ENCODE measurements around the gene PKD1. TPM values are rescaled to one million over a fixed set of nuclear protein-coding genes. Genes with fewer than 3 reads are reported as not detected.

The PKD1 gene
- total RNA-seq, 1 experiment from 2014 or later = 83.5 TPM

DNA sequence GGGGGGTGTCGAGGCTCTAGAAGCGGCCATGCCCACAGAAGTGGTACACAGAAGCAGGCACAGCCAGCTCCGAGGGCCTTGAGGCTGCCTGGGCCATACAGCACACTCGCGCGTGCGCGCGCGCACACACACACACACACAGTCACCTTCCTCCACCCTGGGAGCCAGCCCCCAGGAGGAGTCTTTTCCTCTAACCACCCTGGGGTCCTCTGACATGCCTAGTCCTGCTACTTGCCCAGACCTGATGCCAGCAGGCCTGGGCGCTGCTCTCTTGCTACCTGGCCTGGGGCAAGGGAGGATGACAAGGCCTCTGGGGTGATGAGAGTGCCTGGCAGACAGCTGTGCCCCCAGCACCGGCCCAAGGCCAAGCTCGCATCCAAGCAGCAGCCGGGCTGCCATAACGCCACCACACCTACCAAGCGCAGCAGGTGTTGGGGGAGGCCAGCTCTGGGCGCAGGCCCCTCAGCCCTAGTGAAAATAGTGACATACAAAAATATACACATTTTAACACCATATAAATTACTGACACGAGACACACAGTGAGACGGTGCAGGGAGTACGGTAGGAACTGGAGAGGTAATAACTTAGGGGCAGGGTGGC lies 46.8 kb downstream of the PKD1 start:
- no peak for DNase-seq (ENCODE audit: low read depth)

DNA sequence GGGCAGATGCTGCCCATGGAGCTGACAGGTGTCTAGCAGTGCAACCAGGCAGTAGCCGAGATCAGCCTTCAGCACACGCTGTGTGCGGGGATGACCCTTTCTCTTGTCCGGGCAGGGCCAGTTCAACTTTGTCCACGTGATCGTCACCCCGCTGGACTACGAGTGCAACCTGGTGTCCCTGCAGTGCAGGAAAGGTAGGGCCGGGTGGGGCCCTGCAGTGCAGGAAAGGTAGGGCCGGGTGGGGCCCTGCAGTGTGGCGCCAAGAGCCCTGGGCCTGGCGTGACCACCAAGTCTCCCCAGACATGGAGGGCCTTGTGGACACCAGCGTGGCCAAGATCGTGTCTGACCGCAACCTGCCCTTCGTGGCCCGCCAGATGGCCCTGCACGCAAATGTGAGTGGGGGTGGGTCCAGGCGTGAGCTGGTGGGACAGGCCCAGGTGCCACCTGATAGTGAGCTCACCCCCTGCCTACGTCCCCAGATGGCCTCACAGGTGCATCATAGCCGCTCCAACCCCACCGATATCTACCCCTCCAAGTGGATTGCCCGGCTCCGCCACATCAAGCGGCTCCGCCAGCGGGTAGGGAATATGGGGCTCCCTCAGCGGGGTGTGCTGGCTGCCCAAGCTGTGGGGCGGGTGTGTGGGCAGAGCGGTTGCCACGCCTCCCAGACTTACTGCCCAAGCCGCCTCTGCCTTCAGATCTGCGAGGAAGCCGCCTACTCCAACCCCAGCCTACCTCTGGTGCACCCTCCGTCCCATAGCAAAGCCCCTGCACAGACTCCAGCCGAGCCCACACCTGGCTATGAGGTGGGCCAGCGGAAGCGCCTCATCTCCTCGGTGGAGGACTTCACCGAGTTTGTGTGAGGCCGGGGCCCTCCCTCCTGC lies 47.7 kb downstream of the PKD1 start:
- DNase-seq (ENCODE audit: low read depth) = no peak

DNA sequence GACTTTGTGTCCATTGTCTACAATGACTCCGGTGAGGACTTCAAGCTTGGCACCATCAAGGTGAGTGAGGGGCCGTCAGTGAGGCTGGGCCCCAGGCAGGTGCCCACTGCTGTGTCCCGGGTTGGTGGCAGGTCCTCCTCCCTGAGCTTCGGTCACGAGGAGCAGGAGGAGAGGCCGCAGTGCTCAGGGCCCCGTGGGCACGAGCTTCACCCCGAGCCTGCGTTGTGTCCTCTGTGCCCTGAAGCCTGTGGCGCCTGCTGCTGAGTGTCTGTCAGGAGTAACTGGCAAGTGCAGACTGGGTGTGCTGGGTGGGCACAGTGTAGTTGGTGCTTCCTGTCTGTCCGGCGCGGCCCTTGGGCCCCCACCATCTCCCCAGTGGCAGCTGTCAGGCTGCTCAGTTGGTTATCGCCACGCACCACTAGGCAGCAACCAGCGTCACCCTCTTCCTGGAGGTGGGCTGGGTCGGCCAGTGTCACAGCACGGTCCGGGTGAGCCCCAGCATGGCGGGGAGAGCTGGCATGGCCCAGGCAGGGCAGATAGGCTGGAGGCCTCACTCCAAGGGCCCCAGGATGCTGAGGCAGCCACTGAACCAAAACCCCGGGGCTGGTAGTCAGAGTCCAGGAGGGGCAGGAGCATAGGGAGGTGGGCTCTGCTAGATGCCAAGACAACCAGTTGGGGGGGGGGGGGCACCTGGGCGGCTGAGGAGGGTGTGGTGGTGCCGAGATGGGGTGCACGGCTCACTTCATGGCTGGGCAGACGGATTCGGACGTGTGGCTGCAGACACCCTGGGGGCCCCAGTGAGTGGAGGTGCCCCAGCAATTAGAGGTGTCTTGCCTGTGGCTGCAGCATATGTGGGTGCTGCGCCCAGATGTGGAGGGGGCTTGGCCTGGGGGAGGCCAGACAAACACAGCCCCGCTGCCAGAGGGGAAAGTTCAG lies 48.6 kb downstream of the PKD1 start:
- no peak for DNase-seq (ENCODE audit: low read depth)

DNA sequence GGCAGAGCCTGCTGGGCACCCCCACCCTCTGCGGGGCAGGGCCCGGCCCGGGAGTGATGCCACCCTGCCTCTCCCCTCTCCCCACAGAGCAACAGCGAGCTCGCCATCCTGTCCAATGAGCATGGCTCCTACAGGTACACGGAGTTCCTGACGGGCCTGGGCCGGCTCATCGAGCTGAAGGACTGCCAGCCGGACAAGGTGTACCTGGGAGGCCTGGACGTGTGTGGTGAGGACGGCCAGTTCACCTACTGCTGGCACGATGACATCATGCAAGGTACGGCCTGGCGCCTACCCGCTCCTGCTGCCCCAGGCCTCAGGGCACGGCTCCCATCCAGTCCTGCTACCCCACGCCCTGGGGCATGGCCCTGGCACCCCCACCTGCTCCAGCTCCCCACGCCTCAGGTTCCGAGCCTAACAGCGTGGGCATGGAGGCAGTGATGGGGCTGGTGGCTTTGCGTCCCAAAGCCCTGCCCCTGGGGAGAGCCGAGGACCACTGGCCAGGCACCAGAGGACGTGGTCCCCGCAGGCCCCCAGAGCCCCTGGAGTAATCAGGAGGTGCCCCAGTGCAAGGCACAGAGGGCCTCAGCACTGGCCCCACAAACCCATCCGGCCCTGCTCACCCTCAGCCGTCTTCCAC lies 49.5 kb downstream of the PKD1 start:
- DNase-seq (ENCODE audit: low read depth) = no peak

DNA sequence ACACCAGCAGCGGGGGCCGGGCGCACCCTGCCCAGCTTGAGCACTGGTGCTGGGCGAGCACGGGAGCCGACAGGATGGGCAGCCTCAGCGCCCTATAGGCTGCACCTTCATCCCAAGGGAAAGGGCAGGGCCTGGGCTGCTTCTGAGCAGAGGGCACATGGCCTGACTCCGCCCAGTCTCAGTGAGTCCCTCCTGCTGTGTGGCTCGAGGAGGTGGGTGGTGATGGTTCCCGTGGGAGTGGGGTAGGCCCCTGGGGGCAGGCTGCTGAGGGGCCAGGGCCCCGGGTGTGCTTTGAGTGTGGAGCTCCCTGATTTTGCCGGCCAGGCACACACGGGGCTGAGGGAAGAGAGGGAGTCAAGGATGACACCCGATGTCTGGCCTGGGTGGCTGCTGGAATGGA lies 50.0 kb downstream of the PKD1 start:
- no peak for DNase-seq (ENCODE audit: low read depth)

DNA sequence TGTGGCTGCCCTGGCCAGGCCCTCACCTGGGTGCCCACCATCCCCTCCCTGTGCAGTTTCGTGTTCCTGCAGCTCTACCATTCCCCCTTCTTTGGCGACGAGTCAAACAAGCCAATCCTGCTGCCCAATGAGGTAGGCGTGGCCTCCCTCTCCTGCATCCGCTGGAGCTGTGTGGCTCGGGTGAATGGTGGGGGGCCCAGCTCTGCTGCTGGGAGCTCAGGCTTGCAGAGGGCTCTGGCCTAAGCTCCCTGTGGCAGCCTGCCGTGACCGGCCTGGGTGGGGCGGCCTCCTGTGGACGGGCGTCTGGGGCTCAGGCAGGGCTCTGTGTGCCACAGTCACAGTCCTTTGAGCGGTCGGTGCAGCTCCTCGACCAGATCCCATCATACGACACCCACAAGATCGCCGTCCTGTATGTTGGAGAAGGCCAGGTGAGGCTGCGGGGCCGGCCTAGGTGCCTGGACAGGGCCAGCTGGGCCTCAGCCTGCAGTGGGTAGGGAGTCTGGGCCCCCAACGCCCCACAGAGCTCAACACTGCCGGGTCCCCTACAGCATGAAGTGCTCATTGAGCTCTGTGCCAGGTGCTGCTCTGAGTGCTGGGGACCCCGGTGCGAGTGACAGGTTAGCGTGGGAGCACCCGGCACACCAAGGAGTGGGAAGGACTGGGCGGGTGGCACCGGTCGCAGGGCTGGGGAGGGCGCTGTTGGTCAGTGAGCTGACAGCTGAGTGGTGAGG lies 50.6 kb downstream of the PKD1 start:
- DNase-seq (ENCODE audit: low read depth) = no peak

DNA sequence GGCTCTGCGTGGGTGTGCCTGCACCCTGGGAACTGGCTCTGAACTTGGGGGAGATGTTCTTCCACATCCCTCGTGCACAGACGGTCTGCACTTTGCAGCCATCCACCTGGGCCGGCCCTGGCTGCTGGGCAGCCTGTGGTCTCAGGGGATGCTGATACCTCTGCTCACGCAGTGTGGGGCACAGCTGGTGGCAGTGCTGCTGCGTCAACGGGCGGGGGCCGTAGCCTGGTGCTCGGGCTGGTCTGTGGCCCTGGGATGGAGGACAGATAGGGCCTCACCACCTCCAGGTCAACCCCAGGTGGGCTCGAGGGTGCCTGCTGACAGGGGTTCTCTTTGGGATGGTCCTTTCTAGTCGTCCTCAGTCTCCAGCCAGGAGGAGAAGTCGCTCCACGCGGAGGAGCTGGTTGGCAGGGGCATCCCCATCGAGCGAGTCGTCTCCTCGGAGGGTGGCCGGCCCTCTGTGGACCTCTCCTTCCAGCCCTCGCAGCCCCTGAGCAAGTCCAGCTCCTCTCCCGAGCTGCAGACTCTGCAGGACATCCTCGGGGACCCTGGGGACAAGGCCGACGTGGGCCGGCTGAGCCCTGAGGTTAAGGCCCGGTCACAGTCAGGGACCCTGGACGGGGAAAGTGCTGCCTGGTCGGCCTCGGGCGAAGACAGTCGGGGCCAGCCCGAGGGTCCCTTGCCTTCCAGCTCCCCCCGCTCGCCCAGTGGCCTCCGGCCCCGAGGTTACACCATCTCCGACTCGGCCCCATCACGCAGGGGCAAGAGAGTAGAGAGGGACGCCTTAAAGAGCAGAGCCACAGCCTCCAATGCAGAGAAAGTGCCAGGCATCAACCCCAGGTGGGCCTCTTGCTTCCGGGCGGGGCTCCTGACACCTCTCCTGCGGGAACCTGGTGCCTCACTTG lies 51.6 kb downstream of the PKD1 start:
- DNase-seq (ENCODE audit: low read depth) = no peak

DNA sequence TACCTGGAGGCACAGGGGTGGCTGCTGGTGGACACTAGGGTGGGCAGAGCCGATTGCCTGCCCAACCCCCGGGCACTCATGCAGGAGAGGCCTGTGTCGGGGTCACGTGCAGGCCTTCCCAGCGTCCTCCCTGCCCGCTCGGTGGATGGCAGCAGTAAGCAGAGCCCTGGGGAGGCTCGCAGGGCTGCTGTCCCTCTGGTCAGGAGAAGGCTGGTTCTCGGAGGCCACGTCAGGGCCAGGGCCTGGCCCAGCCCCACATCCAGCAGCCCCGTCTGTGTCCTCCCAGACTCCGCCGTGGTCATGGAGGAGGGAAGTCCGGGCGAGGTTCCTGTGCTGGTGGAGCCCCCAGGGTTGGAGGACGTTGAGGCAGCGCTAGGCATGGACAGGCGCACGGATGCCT lies 52.3 kb downstream of the PKD1 start:
- no peak for DNase-seq (ENCODE audit: low read depth)

DNA sequence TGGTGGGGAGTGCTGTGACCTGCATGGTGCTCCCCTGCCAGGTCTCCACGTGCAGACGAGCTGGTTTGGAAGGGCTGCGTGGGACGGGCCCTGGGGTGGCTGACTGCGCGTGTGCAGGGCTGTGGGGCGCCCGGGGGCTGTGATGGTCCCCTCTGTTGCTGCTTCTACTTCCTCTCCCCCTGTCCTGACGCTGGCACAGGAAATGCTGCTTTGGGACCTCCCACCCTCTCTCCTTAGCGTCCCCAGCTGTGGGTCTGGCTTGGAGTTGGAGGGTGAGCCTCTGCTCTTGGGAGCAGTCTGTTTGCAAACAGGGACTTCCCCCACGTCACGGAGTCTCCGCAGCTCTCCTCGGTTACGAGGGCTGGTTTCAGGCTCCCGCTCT lies 52.7 kb downstream of the PKD1 start:
- no peak for DNase-seq (ENCODE audit: low read depth)

DNA sequence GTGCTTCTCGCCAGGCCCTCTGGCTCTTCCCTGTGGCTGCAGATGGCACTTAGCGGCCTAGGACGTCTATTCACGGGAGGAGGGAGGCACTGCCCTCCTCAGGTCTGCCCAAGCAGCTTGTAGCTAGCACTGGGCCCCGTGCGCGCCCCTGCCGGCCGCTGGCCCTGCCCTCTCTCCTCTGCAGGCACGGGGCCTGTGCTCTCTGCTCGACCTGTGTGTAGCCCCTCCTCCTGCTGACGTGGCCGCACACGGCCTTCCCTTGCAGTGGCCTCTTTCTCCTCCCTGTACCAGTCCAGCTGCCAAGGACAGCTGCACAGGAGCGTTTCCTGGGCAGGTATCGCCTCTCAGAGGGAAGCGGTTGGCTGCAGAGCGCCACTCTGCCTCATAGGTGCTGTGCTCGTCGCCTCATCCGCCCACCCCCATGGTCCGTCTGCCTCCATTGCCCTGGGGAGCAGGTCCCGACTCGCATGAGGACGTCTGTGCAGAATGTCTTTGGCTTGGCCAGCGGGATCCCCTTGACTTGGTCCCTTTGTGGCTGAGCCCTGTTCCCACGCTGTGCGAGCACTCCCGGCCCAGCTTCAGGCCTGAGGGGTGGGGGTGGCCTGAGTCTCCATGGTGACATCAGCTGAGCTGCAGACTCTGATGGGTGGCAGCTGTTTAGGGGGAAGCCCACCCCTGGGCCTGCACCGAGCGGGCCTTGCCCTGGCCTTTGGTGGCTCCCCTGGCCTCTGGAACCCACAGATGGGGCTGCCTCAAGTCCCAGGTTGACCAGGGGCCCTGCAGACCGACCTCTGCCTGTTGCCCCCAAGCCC lies 53.3 kb downstream of the PKD1 start:
- no peak for DNase-seq (ENCODE audit: low read depth)

DNA sequence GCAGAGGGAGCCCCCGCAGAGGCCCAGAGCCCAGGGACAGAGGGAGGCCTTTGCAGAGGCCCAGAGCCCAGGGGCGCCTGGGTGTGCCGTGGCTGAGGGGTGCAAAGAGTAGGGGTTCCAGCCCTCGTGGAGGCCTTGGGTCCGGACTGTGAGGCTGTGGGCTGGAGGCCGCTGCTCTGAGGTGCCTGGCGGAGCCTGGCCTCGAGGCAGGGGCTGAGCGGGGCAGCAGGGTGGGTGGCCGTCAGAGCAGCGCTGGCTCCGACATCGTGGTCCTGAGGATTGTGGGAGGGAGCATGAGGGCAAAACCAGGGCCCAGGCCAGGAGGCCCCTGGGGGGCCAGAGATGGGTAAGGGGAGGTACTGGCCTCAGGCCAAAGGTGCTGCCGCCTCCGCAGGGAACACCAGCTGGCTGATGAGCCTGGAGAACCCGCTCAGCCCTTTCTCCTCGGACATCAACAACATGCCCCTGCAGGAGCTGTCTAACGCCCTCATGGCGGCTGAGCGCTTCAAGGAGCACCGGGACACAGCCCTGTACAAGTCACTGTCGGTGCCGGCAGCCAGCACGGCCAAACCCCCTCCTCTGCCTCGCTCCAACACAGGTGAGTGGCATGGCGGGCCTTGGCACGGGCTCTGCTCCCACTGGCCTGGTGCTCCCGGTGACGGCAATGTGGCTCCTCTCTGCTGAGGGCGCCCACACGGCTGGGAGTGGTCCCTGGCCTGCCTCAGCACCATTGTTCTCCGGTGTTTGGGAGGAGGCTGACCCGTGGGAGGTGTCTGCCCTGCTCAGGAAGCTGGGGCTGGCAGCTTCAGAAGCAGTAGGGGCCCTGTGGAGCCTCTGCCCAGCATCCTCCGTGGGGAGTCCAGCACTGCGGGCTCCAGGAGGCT lies 54.3 kb downstream of the PKD1 start:
- no peak for DNase-seq (ENCODE audit: low read depth)

DNA sequence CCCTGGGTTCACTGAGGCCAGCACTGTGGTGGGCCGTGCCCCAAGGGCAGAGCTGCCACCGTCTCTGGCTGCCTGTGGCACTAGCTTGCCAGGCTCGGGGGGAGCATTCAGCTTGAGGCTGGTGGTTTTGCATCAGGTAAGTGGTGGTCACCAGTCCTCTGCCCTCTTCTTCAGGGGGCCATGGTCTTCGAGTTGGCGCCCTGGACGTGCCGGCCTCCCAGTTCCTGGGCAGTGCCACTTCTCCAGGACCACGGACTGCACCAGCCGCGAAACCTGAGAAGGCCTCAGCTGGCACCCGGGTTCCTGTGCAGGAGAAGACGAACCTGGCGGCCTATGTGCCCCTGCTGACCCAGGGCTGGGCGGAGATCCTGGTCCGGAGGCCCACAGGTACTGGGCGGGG lies 55.7 kb downstream of the PKD1 start:
- no peak for DNase-seq (ENCODE audit: low read depth)

DNA sequence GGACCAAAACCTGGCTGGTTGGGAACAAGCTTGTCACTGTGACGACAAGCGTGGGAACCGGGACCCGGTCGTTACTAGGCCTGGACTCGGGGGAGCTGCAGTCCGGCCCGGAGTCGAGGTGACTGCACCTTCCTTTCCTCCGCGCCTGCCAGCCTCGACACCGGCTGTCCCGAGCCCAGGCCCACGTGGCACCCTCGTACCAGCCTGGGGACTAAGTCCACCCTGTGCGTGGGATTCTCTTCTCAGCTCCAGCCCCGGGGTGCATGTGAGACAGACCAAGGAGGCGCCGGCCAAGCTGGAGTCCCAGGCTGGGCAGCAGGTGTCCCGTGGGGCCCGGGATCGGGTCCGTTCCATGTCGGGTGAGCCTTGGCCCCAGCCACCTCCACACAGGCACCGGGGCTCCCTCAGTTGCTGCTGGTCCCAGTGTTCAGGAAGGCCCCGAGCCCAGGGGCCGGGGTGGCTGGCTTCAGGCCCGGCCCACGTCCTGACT lies 56.3 kb downstream of the PKD1 start:
- no peak for DNase-seq (ENCODE audit: low read depth)

DNA sequence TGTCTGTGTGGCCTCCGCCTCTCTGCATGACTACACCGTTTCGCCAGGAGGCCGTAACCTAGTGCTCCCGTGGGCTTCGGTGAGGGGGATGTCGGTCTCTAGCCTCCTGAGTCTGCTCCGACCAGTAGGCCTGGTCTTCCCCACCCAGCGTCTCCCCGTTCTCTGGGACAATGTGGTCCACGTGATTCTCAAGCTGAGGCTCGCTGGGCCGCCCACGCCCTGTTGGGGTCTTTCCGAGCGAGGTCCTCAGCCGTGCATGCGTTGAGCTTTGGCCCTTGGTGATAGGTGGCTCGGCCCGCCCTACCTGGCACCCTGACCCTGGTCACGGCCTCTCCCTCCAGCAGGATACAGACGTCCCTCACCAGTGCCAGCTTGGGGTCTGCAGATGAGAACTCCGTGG lies 57.0 kb downstream of the PKD1 start:
- DNase-seq (ENCODE audit: low read depth) = no peak

DNA sequence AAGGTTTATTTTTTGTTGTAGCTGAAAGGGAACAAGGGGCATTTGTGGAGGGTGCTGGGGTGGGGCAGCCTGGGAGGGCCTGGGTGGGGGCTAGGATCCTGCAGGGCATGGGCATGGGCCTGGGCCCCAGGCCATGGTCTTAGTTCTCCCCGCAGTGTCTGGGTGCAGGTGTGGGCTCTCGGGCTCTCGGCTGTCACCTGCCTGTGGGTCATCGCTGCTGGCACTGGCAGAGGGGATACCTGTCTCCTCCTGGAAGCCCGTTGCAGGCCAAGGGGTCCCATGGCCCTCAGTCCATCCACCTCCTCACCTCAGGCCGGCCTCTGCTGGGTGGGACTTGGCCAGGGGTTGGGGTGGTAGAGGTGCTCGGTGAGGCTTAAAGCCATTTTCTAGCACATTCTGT lies 57.6 kb downstream of the PKD1 start:
- DNase-seq (ENCODE audit: low read depth) = no peak

DNA sequence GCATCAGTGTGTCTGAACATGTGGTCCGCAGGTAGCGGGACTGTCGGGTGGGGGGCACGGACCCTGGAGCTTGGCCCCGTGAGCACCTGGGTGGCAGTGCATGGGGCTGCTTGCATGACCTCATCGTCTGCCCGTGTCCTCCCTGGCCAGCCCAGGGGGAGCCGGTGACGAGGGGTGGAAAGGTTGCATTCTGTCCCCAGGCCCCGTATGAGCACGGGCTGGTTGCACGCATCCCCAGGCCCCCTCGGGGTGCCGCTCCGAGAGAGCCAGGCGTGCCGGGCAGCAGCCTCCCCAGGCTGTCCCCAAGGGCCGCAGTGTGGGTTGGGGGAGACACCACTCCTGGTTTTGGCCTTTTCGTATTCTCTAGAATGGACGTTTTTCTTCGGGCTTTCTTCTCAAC lies 58.0 kb downstream of the PKD1 start:
- no peak for DNase-seq (ENCODE audit: low read depth)

DNA sequence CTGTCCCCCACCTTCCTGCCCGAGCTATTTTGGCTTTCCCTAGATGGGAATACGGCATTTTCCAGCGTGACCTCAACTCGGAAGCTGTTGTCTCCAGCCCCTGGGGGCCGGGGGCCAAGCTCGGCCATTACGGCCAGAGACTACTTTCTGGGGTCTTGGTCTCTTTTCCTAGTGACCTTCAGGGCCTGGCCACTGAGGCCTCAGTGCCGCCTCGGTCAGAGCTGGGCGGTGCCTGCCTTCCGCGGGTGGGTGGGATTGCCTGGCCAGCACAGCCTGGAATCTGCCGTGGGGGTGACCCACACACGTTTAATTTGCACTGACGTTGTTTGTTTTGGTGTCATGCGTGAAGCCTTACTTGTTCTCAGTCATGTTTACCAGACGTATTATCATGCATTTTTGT lies 58.7 kb downstream of the PKD1 start:
- no peak for DNase-seq (ENCODE audit: low read depth)
